Stimulated activated naive CD8-positive, alpha-beta T cell treated with anti-CD3 and anti-CD28 coated beads, Interleukin-15, Interleukin-2, amounts not matched to agents 100 U/mL and 50 U/mL, for 24 hours (primary cell): ENCODE measurements around the gene GINM1.

Source experiments
- ATAC-seq: fragments of 150-1000 bp; cut with Tn5 transposase; one replicate; pipeline ENCODE4 v1.10.0; 2021
- DNase-seq: peaks from one replicate; pipeline ENCODE4 v3.0.0; 2021

The GINM1 gene

GRCh38 chr6:149593408-149593807, 27.2 kb downstream of the GINM1 start:
- ATAC-seq = no peak
- DNase-seq = no peak

GRCh38 chr6:149600508-149600907, 34.3 kb downstream of the GINM1 start:
- DNase-seq (no peak), ATAC-seq (no peak)

GRCh38 chr6:149608381-149608982, 42.3 kb downstream of the GINM1 start:
- ATAC-seq (no peak), DNase-seq (no peak)

GRCh38 chr6:149614337-149614736, 48.2 kb downstream of the GINM1 start:
- DNase-seq = no peak
- no peak for ATAC-seq

- DNase-seq = no peak
- ATAC-seq = no peak
Measured at GRCh38 chr6:149615805-149616204, 49.6 kb downstream of the GINM1 start.

GRCh38 chr6:149627672-149628071, 61.5 kb downstream of the GINM1 start:
- ATAC-seq (no peak), DNase-seq (no peak)

GRCh38 chr6:149628875-149629510, 62.8 kb downstream of the GINM1 start:
- DNase-seq = no peak
- ATAC-seq = peak; percentile 49

- ATAC-seq (no peak), DNase-seq (no peak)
Measured at GRCh38 chr6:149634315-149634714, 68.1 kb downstream of the GINM1 start.

GRCh38 chr6:149636124-149636523, 69.9 kb downstream of the GINM1 start:
- ATAC-seq (no peak), DNase-seq (no peak)
